GM19372 (cell line): ENCODE results near the gene MINDY4.

Experiments used
- ATAC-seq: cut with Tn5 transposase; IDR thresholded peaks from one replicate; pipeline ENCODE4 v1.9.1; 2021; ENCODE audit warnings: mild to moderate bottlenecking, low read depth, moderate library complexity; ENCODE audit not compliant: unreplicated experiment

MINDY4 gene

GRCh38 chr7:30869794-30870611, 98.8 kb downstream of the MINDY4 start:
- no peak for ATAC-seq

DNA sequence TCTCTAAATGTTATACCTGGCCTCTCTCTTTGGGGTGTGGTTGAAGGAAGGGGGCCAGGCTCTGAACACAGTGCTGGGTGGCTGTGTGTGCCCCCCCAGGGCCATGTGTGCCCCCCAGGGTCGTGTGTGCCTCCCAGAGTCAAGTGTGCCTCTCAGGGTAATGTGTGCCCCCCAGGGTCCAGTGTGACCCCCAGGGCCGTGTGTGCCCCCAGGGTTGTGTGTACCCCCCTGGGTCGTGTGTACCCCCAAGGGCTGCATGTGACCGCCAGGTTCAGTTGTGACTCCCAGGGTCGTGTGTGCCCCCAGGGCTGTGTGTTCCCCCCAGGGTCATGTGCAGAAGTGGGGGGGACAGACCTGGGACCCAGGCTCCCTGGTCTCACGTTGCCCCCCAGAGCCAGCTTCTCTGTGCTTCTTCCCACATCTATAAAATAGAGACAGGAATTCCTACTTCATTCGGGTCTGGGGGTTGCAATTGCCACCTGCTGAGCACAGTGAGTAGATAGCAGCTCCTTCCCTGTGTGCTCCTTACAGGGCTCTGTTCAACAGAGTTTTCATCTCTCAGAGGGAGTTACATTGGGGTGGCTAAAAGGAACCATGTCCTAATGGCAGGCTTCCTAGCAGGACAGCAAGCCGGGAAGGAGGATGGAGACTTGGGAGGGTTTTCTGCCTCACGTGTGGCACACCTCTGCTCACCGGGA, 99.8 kb downstream of the MINDY4 start:
- ATAC-seq: no peak

DNA sequence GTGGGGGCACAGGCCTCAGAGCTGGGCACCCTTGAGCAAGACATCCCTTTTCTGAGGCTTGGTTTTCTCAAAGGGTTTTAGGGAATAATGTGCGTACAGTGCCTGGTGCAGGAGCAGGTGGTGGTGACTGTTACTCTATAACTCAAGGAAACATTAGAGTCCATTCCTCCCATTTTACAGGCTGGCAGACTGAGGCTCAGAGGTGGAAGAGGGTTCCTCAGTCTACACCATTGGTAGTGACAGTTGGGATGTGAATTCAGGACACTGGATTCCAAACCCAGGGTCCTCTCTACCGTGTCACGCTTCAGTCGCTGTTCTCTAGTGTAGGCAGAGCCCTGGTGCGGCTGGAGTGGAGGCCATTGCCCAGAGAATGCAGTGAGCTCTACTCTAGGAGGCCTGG, 100.4 kb downstream of the MINDY4 start:
- no peak for ATAC-seq

DNA sequence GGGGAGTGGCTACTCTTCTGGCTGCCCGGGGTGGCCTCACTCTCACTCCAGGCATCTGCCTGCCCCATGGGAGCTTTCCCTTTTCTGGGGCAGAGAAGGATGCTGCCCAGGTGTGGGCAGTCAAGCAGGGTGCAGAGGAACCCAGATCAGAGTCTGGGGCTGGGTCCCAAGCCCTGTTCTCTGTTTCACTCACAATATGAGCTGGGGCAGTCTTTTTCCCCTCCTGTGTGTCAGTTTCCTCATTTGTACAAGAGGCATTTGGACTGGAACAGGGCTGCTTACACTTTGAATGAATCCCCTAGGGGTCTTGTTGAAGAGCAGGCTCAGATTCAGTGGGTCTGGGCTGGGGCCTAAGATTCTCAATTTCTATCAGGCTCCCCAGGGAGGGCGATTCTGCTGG, 102.0 kb downstream of the MINDY4 start:
- ATAC-seq: no peak

DNA sequence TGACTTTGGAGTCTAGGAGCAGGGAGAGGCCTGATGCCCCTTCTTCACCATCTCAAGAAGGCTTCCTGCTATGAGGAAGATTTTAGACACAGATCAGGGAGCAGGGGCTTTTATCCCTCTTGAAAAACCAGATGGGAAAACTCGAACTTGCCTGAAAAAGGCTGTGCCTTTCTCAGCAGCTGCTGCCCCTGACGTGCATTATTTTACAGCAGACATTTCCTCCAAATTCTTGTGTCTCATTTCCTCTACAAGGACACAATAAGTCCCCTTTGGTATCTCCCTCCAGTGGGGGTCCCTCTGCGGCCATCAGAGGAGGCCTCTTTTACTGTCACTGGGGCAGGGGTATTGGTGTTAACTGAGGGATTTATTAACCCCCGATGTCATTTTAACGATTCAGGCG, 102.4 kb downstream of the MINDY4 start:
- ATAC-seq: no peak

GRCh38 chr7:30874656-30875302, 103.6 kb downstream of the MINDY4 start:
- ATAC-seq: no peak

GRCh38 chr7:30877015-30877769, 106.0 kb downstream of the MINDY4 start:
- no peak for ATAC-seq

GRCh38 chr7:30877993-30878392, 106.8 kb downstream of the MINDY4 start:
- no peak for ATAC-seq

- ATAC-seq: no peak
Observed at GRCh38 chr7:30879139-30880124, 108.2 kb downstream of the MINDY4 start.

DNA sequence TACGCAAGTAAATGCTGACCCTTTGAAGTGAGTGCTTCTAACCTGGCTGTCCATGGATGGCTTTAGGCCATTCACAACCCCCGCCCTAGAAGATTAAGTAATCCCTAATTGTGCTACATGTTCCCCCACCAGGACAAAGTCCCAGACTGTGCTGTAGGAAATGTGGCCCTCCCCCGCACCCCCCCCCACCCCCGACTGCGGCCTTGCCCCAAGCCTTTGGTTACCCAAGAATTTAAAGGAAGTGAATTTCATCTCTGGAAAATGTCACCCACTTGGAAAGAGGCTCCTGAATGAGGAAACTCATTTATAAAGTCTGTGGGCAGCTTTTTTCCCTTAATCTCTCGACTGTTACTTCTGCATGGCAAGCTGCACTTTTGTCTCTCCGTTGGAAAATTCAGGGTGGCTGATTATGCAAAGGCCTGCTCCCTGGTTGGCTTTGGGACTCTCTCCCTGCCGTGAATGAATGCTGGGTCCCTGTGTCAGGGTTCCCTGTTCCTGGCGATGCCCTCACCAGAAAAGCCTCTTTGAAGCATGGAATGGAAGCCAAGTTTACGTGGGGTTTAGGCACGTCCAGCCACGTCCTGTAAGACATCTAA, 109.0 kb downstream of the MINDY4 start:
- no peak for ATAC-seq

DNA sequence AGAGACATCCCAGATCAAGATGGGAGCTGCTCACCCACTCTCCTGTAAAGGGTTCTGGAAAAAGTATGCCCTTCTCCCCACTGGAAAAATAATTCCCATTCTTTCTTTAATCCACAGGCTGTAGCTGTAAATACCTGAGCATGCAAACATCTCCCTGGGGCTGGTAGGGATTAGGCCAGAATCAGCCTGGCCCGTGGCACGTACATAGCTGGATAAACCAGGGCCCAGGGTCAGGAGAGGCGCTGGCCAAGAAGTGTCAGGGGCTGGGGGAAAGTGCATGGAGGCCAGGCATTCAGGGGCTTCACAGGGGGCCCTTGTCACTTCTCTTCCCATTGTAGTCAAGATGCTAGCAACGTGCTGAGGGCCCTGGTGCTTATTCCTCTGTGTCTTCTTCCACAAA, 109.7 kb downstream of the MINDY4 start:
- no peak for ATAC-seq

GRCh38 chr7:30881448-30881847, 110.2 kb downstream of the MINDY4 start:
- ATAC-seq: no peak

DNA sequence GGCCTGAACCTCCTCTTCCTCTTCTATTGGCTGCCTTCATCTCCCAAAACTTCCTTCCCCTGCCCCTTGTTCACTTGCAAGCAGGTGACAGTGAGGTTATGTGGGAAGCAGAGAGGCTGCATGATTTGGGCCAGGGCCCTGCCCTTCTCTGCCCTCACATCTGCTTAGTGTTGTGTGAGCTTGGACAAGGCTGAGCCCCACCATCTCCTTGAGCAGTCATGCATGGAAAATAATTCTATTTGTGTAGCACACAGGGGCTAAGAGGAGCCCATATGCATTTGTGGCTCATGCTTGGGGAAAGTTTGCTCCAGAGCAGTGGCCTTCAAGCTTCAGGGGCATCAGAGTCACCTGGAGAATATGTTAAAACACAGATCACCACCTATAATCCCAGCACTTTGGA, 113.7 kb downstream of the MINDY4 start:
- no peak for ATAC-seq

DNA sequence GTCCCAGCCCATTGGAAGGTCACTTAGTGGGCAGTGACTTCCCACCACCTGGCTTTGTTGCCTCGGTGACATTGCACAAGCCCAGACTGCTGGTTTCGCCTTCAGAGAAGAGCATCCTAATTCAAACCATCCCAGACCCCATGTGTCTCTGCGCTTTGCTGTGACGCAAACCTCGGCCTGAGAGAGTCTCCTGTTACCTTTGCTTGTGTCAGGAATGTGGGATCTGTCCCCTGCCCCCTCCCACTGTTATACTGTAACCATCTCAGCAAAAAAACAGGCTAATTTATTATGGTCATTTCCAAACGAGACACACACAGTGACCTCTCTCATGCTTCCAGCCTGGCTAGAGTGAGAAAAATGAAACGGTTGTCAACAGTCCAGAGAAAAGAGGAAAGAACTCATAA, 115.4 kb downstream of the MINDY4 start:
- ATAC-seq: no peak

DNA sequence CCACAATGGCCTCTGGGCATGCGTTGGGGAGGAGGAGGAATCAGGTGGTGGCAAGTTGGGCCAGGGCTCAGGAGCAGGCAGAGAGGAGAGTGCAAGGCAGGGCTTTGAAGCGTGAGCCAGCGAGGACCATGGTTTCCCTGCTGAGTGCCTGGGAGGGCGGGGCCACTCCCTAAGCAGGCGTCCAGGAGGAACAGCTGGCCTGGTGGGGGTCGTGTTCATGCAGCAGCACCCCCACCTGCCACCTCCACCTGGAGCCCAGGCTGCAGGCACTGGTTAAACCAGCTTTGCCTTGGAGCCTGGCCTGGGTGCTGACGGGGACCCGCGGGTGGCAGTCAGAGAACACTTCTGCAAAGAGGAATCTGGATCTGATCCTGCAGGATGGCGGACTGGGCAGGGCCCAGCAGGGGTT, 116.3 kb downstream of the MINDY4 start:
- no peak for ATAC-seq

GRCh38 chr7:30888747-30889146, 117.5 kb downstream of the MINDY4 start:
- no peak for ATAC-seq

DNA sequence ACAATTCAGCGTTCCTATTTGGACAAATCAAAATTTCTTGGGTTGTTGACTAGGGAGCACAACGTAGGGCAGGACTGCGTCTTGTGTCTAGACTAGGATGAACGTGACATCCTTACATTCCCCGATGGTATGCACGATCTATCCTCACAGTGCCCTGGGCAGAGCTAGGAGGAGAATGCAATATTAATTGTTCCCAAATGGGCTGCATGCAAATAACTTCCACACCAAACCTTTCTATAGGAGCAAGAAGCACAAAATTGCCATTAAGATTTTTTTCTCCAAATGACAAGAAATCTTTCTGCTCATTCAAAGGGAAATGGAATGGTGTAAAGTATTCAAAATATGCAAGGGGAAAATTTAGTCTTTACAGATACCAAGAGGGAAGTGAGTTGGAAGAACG, 119.0 kb downstream of the MINDY4 start:
- ATAC-seq: no peak

GRCh38 chr7:30893357-30893756, 122.1 kb downstream of the MINDY4 start:
- no peak for ATAC-seq

- no peak for ATAC-seq
Observed at GRCh38 chr7:30894009-30894408, 122.8 kb downstream of the MINDY4 start.
